ENCODE measurements around the gene ARG1. TPM values are rescaled to one million over a fixed set of nuclear protein-coding genes. Genes with fewer than 3 reads are reported as not detected.

ARG1 gene
- total RNA-seq, 1 donor from 2014 or later: not detected

GRCh38 chr6:131581523-131581922 is 8.5 kb downstream of the ARG1 start:
- no peak for DNase-seq (ENCODE audit: low read depth)

- DNase-seq (ENCODE audit: low read depth): no peak
Observed at GRCh38 chr6:131586543-131586942, 13.5 kb downstream of the ARG1 start.

GRCh38 chr6:131587909-131588308 is 14.9 kb downstream of the ARG1 start:
- no peak for DNase-seq (ENCODE audit: low read depth)

- DNase-seq (ENCODE audit: low read depth): no peak
Observed at GRCh38 chr6:131588643-131589042, 15.6 kb downstream of the ARG1 start.

GRCh38 chr6:131592935-131593334 is 19.9 kb downstream of the ARG1 start:
- no peak for DNase-seq (ENCODE audit: low read depth)

GRCh38 chr6:131594074-131594473 is 21.0 kb downstream of the ARG1 start:
- no peak for DNase-seq (ENCODE audit: low read depth)

- no peak for DNase-seq (ENCODE audit: low read depth)
Observed at GRCh38 chr6:131597446-131597845, 24.4 kb downstream of the ARG1 start.

- peak; percentile 24 for DNase-seq (ENCODE audit: low read depth)
Observed at GRCh38 chr6:131600716-131601115, 27.7 kb downstream of the ARG1 start.

GRCh38 chr6:131602781-131603312 is 29.8 kb downstream of the ARG1 start:
- peak; percentile 31 for DNase-seq (ENCODE audit: low read depth)

- DNase-seq (ENCODE audit: low read depth): no peak
Observed at GRCh38 chr6:131613296-131613925, 40.4 kb downstream of the ARG1 start.

GRCh38 chr6:131615275-131615674 is 42.2 kb downstream of the ARG1 start:
- no peak for DNase-seq (ENCODE audit: low read depth)

GRCh38 chr6:131627724-131628682 is 55.0 kb downstream of the ARG1 start, which contains the start of gene MED23:
TSS of gene MED23 (minus strand) at chr6:131628242. CDS start at chr6:131628049, 193 bp downstream.
- DNase-seq (ENCODE audit: low read depth): peak; percentile 96

GRCh38 chr6:131628726-131629125 is 55.7 kb downstream of the ARG1 start:
- no peak for DNase-seq (ENCODE audit: low read depth)

- DNase-seq (ENCODE audit: low read depth): no peak
Observed at GRCh38 chr6:131629651-131630050, 56.6 kb downstream of the ARG1 start.

GRCh38 chr6:131631625-131632289 is 58.7 kb downstream of the ARG1 start:
- DNase-seq (ENCODE audit: low read depth): no peak

Other genes starting within 250 kb of the ARG1 start
- gene MED23, start 55.0 kb downstream of the ARG1 start, total RNA-seq: 26.5 and 26.7 TPM in 2 replicates
- gene ENPP3, start 64.1 kb downstream of the ARG1 start, total RNA-seq: 0.05 and 0.08 TPM in 2 replicates
- gene OR2A4, start 128.2 kb downstream of the ARG1 start, total RNA-seq: not detected in 2 replicates
- gene CTAGE9, start 137.8 kb downstream of the ARG1 start, total RNA-seq: not detected in 2 replicates
- gene ENPP1, start 234.8 kb downstream of the ARG1 start, total RNA-seq: 8.3 and 10.1 TPM in 2 replicates